Central memory CD8-positive, alpha-beta T cell (primary cell): Measurements from ENCODE around the gene CSH2.

Experiments used
- ATAC-seq: fragments of 150-1000 bp; cut with Tn5 transposase; replicated peaks from 2 replicates; pipeline ENCODE4 v1.10.0; 2022; ENCODE audit warnings: mild to moderate bottlenecking, moderate FRiP score, moderate number of reproducible peaks; ENCODE audit not compliant: poor library complexity, severe bottlenecking; ENCODE audit errors: extremely low read depth
- DNase-seq, 2 donors: peaks; one replicate each; pipeline ENCODE4 v3.0.0; 2021; ENCODE audit warnings: low spot score in 2 of 2
- H3K27ac Mint-ChIP-seq: one replicate; pipeline ENCODE4 v1.8.0; 2022; ENCODE audit warnings: low read depth, mild to moderate bottlenecking, moderate library complexity, mixed read lengths
- H3K27me3 Mint-ChIP-seq: one replicate; pipeline ENCODE4 v1.8.0; 2022; ENCODE audit warnings: mixed read lengths
- H3K36me3 Mint-ChIP-seq: one replicate; pipeline ENCODE4 v1.8.0; 2022; ENCODE audit warnings: mild to moderate bottlenecking, moderate library complexity, mixed read lengths; ENCODE audit not compliant: insufficient read depth
- H3K4me1 Mint-ChIP-seq: one replicate; pipeline ENCODE4 v1.8.0; 2022; ENCODE audit warnings: mixed read lengths
- H3K4me3 Mint-ChIP-seq: one replicate; pipeline ENCODE4 v1.8.0; 2022; ENCODE audit warnings: mild to moderate bottlenecking, moderate library complexity, mixed read lengths
- H3K9me3 Mint-ChIP-seq: one replicate; pipeline ENCODE4 v1.8.0; 2022; ENCODE audit warnings: mixed read lengths

Gene CSH2

GRCh38 chr17:63822537-63822936, 50.9 kb downstream of the CSH2 start:
- Mint-ChIP-seq H3K27ac (no peak overlapping the region), H3K9me3 (no peaks in the 10 kb centered on the region), H3K4me3 (no peak overlapping the region), H3K4me1 (peaks cover 62% of the 10 kb centered on the region), H3K36me3 (peaks cover 71% of the 10 kb centered on the region), H3K27me3 (no peaks in the 10 kb centered on the region)
- no peak for ATAC-seq
- no peak for DNase-seq
